ENCODE results near the gene MACROD2. TPM values are rescaled to one million over a fixed set of nuclear protein-coding genes. Genes with fewer than 3 reads are reported as not detected.
A peak's percentile ranks its signal among the peaks of the same experiment; 100 is the strongest.

MACROD2 gene
- polyA plus RNA-seq, 3 donors = 12.8 to 13.4 (median 13.2) TPM

DNA sequence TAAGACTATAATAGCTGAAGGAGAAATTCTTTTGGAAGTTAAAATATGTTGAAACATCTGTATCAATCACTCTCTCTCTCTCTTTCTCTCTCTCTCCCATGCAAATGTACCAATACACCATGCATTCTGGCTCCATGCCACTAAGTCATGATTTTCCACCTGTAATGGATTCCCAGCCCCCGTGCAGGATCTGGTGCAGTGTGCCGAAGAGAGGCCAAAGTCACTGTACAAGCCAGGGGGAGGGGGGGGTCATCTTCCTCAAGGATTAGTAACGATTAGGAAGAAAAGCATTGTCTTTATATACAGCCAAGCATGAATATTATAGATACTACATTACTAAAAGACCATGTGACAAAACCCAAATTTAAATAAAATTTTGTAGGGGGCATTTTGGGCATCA, 1852.8 kb downstream of the MACROD2 start:
- no peak for DNase-seq

DNA sequence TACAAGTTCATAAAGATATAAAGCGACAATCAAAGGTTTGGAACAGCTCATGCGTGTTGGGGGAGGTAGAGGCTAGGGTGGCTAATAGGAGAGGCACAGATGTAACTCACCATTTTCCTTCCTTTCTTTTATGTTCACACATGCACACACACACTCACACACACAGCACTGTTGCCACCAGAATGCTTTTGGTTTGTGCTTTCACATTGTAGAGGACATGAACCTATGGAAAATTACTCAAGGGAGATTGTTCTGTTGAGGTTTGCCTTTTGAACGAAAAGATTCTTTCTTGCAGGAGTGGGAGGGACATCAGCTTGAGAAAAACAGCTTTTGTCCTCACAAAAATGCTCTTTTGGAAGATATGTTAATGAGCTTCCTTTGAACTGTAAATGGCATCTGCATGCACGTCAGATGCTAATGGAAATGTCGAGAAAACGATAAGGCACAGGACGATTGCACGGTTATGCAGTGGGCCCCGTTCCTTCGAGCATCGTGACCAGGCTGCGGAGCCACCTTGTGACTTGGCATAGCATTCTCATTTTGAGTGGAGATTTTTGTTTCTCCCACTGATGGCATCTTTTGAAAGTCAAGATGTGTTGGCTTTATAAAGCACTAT, 1853.8 kb downstream of the MACROD2 start:
- no peak for DNase-seq

DNA sequence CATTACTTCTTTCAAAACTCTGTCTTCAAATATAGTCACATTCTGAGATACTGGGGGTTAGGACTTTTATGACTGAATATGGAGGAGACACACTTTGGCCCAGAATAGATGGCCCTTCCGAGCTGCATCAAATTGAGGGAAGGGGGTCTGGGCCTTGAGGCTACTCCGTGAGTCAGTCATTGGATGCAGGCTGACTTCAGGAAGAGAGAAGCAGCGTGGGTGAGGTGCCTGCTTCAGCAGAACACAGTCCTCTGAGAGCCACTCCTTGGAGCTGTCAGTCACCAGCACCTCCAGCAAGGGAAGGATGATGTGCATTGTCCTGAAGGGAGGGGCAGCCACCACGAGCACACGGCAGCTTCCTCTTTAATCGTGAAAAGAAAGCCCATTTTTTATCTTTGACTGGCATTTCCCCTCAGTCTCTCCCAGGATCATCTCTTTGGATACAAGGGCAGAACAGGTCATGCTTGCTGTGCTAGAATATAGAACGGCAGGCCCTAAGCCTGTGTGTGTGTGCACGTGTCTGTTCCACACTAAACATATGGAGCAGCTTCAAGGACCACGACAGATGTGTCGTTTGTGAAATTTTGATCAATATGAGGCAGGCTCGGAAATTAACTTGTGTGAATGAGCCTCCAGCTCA, 1856.4 kb downstream of the MACROD2 start:
- no peak for DNase-seq

DNA sequence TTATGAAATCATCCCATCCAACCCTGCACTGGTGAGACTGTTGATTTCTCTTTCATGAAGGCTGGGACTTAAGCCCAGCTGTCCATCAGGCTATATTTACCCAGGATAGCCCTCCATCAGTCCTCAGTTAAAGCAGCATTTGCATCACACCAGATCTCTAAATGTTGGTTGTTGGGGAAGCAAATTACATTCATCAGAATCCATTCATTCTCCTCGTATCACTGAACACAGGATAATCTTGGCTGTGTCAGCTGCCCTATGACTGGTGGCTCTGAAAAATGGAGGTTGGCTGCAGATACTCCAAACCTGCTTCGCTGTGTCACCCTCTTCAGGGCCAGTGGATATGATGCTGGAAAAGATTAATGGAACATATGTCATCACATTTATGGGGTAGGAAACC, 1859.6 kb downstream of the MACROD2 start:
- DNase-seq = no peak

DNA sequence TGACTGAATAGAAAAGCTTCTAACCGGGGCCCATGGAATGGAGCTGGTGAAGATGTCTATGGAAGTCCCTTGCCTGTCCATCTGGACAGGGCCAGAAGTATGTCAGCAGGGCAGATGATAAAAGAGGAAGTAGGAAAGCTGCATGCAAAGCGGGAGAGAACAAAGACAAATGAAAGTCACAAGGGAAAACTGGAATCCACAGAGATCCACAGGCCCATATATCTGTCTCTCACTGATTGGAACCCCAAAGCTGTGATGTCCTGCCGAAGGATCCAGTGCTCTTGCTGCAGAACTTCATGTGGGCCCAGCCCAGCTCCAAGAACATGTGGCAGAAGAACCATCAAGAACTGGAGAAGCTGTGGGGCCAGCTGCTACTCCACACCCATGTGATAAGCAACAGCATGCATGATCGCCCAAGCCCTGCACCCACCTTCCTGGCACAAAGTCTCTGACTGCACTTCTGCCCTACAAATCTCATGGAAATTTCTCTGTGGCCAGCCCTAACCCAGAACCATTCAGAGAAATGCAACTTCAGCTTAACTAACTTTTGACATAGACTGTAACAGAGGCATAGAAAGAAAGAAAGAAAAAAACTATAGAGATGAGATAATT, 1862.0 kb downstream of the MACROD2 start:
- no peak for DNase-seq

DNA sequence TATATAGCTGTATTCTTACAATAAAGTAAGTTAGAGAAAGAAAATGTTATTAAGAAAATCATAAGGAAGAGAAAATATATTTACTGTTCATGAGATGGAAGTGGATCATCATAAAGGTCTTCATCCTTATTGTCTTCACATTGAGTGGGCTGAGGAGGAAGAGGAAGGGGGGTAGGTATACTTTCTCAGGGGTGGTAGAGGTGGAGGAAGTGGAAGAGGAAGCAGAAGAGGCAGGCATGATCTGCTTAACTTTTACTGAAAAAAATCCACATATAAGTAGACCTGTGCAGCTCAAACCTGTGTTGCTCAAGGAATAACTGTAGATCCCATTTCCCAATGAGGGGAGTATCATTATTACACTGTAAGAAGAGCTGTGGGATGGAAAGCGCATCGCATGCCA, 1863.7 kb downstream of the MACROD2 start:
- DNase-seq = no peak

DNA sequence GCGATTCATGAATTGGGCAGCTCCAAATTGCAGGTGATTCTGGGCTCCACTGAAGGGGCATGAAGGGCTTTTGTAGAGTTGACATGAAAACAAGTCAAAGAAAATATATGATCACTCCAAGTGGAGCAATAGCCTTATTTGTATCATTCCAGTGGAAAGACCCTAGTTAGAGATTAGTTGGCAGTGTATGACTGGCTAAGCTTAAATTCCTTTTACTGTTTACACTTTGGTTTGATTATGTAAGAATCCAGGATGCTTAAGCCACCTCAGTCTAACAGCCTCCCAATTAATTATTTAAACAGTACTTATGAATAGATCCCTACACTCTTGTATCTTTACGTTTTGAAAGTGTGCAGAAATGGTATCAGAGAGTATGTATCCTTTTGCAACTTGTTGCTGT, 1865.5 kb downstream of the MACROD2 start:
- no peak for DNase-seq

DNA sequence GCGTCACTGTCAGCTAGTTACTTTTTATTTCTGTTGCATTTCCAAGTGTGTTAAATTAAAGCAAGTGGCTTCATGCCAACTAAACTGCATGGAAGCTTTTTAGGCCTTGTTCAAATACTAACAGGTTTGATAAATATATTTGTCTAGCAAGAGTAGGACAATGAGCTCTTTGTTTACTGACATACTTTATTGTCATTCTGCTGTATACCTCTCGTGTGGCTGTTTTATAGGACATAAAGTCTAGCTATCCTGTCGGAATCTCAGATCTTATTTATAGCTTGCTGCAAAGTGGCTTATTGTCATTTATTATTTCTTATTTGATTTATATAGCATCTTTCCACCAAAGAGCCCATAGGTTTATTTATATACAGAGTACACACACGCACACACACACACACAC, 1866.9 kb downstream of the MACROD2 start:
- no peak for DNase-seq

DNA sequence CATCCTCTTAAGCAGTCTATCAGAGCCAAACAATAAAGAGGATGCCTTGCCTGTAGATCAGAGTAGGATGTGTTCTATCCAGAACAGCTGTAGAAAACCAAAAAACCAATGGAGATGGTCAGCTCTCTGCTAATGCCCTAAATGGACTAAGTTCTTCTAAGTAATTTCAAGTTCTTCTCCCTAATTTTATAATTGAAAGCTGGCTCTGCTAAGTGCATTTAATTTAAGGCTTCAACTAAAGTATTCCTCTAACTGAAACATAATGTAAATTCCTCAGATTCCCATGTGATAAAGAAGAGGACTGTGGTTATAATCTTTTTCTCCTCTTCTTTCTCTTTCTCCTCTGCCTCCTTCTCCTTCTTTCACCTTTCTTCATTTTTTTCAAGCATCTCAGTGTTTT, 1868.4 kb downstream of the MACROD2 start:
- no peak for DNase-seq

DNA sequence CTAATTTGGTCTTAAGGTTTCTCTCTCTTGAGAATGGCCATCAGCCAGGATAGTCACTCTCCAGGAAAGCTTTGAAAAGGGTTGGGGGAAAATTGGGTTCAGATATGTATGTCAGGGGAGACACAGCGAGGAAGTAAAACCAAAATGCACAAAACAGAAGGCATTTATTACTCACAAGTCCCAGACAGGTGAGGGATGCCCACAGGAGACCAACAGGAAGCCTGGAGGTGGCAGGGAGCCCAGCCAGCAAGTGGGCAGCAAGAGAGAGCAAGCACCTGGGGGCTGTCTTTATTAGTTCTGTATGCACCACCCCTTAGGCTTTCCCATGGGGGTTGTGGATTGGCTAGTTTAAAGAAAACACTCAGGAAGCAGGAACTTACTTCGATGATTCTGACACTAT, 1870.2 kb downstream of the MACROD2 start:
- no peak for DNase-seq

DNA sequence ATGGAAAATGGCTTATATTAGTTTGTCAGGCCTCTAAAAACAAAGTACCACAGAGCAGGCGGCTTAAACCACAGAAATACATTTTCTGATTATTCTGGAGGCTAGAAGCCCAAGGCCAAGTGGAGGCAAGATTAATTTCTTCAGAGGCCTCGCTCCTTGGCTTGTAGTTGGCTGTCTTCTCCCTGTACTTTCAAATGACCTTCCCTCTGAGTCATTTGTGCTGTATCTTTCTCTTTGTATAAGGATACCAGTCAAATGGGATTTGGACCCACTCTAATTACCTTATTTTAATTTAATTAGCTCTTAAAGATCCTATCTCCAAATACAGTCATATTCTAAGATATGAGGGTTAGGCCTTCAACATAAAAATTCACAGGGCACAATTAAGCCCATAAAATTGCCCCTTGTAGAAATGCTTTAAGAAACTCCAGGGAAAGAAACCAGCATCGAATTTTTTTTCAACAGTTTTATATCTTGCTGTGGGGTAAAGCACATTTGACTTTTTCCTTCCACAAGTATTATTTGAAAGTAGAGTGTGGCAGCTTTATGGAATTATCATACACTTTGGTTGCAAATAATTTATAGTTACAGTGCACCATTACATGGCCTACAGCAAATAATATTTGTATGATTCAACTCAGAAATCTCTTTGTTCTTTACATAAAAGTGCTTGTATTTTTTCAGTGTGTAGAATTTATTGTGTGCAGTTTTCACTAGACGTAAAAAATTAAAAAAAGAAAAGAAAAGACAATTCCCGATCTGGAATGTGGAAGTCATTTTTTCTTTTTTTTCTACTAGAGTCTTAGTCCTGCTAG, 1871.8 kb downstream of the MACROD2 start:
- DNase-seq = peak; percentile 43

DNA sequence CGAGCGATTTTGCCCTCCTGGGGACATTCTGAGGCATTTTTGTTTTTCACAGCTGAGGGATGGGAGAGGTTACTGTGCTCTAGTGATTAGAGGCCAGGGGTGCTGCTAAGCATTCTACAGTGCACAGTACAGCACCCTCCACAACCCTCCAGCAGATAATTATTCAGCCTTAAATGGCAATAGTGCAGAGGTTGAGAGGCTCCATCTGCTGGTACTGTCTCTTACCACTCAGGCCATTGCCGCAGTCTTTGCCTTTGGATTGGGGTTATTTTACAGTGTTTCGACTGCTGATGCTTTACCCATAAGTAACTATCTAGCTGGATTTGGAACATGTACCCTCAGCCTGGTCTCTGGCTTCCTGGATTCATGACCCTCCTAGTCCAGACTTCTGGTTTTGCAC, 1872.6 kb downstream of the MACROD2 start:
- DNase-seq = no peak

DNA sequence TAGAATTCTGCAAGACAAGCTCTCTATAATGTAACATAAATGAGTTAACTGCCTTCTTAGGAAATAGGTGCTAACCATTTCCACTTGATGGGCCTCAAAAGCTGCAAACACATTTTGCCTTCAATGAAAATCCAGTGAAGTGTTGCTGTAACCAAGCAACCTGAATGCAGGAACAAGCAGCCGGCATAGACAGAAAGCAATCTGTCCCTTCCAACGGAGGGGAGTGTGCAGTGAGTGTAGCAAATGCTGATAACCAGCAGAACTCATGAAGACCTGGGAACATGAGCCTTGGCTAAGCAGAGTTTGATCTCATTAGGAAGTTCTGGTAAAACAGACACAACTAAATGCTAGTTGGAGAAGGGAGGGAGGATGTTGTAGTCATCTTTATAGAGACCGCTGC, 1880.1 kb downstream of the MACROD2 start:
- DNase-seq = peak; percentile 77

DNA sequence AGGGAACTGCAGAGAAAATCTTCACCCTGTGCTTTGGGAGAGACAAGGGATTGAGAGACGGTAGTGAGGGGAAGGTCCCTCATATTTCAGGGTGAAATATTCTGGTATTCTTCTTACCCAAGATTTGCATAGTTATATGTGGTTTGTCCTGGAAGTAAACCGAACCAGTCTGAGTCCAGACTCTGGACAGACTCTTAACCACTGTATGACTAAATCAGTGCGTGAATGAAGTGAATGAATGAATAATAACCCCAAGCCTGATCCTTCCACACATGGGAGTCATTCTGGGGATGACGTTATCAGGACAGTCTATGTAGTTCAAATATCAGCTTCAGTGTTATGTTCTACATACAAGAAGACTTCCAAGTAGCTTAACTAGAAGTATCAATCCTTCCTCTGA, 1887.2 kb downstream of the MACROD2 start:
- no peak for DNase-seq

DNA sequence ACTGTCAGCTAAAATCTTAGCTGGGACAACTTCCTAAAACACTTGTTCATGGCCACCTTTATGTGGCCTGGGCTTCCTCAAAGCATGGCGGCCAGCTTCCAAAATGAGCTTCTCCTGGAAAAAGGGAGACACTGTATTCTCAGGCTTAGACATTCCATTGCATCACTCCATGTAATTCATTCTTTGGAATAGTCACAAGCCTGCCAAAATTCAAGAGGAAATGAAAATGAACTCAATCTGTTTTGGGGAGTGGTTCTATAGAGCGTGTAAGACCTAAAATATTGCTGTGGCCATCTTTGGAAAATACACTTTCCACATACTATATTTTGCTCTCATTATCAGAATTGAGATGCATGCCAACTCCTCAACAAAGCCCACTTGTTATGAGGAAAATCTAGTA, 1890.9 kb downstream of the MACROD2 start:
- no peak for DNase-seq

DNA sequence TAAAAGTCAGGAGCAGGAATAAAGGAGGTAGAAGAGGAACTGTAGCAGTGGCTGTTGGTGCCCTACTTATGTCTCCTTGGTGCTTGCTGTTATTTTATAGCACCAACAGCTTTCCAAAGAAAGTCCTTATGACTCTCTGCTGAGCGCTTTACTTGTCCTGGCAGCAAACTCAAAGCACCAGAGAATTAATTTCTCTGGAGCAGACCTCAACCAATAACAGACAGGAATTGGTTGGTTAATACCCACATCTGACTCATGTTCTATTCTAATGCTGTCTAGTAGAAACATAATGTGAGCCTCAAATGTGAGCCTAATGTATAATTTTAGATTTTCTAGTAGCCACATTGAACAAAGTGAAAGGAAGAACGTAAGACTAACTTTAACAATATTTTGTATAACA, 1892.1 kb downstream of the MACROD2 start:
- no peak for DNase-seq

DNA sequence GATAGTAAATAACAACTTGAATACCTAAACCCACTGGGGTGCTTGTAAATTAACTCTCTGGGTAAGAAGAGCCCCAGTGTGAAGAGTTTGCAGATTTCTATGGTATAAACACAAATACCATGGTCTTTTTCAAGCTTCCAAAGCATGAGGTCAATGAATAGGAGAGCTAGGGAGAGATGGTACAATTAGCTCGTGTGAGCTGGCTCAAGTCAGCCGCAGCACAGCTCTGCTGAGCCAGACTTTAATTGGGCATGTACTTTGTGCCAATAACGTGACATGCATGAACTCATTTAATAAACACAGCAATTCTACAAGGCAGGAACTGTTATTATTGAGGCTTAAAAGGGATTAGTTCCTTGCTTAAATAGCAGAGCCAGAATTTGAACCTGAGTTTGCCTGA, 1893.7 kb downstream of the MACROD2 start:
- DNase-seq = no peak

DNA sequence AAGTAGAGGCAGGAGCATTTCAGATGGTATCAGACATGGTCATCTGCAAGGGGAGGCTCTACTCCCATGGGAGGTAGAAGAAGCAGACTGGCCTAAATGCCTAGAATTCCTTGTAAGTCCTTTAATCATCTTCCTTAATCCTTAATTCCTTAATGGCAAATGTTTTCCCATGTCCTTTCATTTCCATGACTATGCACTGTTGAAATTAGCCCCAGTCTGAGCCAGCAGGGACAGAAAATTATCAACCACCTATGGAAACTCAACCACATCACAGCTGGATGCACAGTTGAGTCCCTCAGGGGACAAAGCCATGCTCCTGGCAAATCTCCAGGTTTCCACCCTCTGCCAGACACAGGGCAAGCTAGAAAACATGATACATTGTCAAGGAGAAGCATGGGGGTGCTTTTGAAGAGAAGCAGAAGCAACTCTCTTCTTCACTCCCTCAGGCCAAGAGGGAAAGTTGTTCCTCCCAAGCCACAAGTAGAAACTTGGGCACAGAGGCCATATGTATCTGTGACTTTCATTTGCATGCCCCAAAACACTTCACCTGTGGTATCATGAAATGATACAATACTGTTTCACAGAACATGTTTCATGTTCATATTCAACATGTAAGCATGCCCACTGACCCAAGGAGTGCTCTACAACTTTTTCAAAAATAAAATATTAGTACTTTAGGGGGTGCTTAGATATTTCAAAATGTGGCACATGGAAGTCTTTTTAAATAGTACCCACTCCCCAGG, 1894.4 kb downstream of the MACROD2 start:
- DNase-seq = no peak

DNA sequence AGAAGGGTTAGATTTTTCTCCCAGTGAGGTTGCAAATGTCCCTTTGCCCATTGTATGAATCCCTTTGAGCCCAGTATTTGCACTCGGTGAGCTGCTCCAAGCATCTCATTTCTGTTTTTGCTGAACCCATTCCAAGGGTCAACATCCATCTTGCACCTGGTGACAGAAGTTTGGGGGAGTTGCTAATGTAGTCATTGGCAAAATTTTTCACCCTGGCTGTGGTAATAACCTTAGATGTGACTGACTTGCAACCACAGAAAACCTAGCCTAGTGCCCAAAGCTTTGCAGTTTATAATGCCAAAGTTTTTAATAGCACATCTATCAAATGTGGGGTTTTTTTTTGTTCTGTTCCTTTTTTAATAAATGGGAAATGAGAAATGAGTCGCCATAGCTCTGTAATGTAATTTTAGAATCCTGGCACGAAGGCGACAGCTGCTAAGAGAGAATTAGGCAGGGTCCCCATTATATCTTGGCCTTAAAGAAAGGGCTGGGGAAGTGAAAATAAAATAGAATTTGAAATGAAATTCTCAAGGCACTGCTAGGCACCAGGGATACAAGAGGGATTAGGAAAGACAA, 1895.2 kb downstream of the MACROD2 start:
- peak; percentile 19 for DNase-seq

DNA sequence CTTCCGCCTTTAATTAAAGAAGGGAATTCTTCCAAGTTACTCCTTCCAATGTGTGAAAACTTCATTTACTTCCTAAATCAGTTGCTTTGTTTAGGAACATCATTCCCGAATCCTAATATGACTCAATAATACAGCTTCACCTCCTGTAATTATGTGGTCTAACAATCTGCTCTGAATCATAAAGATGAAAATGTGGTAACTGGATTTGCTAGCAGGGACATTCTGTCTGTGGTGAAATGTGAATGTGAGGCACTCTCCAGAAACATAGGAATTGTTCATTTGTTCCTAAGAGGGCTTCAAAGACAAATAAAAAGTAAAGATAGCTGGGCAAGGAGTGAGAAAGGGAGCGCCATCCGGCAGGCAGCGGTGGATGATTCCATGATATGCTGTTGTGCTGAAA, 1899.8 kb downstream of the MACROD2 start:
- DNase-seq = no peak

DNA sequence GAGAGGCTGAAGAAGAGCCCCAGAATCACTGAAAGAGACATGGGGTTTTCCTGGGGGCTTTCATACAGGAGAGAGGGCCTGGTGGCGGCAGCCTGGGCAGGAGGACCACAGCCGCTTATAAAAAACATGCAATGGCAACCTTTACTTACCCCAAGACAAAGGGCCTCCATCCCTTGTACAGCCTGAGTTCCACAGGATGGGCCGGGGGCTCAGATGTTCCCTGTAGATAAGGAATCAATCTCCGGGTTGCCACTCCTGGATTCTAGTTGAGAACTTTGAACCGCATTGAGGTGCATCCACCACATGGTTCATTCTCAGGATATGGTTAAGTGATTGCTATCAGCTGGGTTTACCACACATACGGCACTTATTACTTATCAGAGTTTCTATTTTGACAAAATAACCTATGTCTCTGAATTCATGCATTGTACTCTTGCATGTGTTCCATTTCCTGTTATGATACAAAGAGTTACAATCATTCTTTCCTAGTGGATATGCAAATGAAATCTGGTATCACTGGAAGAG, 1900.3 kb downstream of the MACROD2 start:
- no peak for DNase-seq

DNA sequence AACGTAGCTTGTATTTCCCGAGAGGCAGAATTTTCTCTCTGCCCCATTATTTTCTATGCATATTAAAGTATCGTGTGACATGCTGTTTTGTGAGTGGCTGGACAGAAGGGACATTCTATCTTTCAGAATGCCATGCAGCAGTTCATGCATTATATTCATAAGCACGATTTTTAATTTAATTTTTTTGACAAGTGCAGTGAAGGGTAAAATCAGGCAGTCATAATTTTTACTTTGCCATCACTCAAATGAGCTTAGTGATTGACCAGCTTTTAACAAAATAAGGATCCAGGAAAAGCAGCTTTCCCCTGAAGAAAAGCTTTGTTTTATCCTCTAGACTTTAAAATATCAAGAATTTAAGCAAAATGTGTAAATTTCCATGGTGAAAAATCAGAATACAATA, 1904.7 kb downstream of the MACROD2 start:
- DNase-seq = no peak

Measured in renal pelvis (tissue), 4 donors.